Astrocyte of the cerebellum (primary cell): ENCODE data around the gene ZNF616.
A peak's percentile ranks its signal among the peaks of the same experiment; 100 is the strongest.

Experiments used
- DNase-seq: peaks from one replicate; pipeline ENCODE4 v3.0.0-alpha.2; 2011; ENCODE audit warnings: low read depth
- H3K4me3 ChIP-seq: 2 replicates; pipeline ENCODE4 v1.5.1; 2011; ENCODE audit warnings: mild to moderate bottlenecking, low read depth, low read length, moderate library complexity
- in situ Hi-C: cut with HindIII; loops from 2 replicates; pipeline ENCODE4 v1.10.0; 2017; ENCODE audit warnings: low sequenced_read_pairs
- TF ChIP-seq, protein P1 (sequence below): IDR thresholded peaks from 2 replicates; pipeline ENCODE4 v1.5.1; 2012; ENCODE audit warnings: low read length, low read depth, moderate library complexity, mild to moderate bottlenecking; ENCODE audit errors: missing control alignments

Gene ZNF616

GRCh38 chr19:52095172-52096014 is 44.3 kb downstream of the ZNF616 start, which contains the start of gene ZNF841:
TSS of gene ZNF841 (minus strand) at chr19:52095765. CDS start at chr19:52084801, 10,964 bp downstream.
- in situ Hi-C loops: no loop called here
- TF ChIP-seq, protein P1, sequence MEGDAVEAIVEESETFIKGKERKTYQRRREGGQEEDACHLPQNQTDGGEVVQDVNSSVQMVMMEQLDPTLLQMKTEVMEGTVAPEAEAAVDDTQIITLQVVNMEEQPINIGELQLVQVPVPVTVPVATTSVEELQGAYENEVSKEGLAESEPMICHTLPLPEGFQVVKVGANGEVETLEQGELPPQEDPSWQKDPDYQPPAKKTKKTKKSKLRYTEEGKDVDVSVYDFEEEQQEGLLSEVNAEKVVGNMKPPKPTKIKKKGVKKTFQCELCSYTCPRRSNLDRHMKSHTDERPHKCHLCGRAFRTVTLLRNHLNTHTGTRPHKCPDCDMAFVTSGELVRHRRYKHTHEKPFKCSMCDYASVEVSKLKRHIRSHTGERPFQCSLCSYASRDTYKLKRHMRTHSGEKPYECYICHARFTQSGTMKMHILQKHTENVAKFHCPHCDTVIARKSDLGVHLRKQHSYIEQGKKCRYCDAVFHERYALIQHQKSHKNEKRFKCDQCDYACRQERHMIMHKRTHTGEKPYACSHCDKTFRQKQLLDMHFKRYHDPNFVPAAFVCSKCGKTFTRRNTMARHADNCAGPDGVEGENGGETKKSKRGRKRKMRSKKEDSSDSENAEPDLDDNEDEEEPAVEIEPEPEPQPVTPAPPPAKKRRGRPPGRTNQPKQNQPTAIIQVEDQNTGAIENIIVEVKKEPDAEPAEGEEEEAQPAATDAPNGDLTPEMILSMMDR: no peak
- DNase-seq: peak; percentile 80
- peak within 1 kb of the TSS; percentile 99 for H3K4me3 ChIP-seq

GRCh38 chr19:52094526-52095130 is 45.1 kb downstream of the ZNF616 start:
- no peak for DNase-seq
- in situ Hi-C loops: no loop called here
- H3K4me3 ChIP-seq: peak overlapping the region; percentile 99
- TF ChIP-seq, protein P1: no peak

DNA sequence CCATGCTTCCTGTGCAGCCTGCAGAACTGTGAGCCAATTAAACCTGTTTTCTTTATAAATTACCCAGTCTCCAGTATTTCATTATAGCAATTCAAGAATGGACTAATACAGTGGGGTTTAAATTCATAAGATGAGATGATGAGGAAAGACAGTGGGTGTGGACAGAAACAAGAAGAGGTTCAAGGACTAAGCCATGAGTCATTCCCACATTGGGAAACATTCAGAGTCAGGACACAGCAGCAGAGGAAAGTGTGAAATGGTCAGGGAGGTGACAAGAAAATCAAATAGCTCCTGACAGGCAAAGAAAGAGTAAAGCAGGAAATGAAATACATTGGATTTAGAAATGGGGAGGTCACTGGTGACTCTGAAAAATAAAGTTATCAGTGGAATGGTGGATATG is 53.3 kb downstream of the ZNF616 start:
- no peak for DNase-seq
- no peak overlapping the region for H3K4me3 ChIP-seq
- TF ChIP-seq, protein P1: no peak
- in situ Hi-C loops: no loop called here

DNA sequence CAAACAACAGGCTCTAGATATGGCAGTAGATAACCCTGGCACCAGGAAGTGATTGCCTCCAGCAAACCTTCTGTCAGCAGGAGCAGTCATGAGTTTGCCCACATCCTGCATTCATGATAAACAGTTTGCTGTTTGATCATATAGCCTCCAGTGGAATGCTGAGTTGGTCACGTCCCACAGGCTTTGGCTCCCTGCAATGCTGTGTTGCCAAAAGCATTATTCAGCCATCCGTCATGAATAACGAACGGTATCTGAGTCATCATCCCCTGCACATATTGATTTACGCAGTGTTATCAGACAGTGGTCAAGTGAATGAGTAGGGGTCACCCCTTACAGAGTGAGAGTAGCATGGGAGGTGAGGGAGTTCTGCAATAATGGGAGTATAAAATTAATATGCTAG is 69.2 kb downstream of the ZNF616 start:
- no peak overlapping the region for H3K4me3 ChIP-seq
- in situ Hi-C loops: no loop called here
- DNase-seq: no peak
- TF ChIP-seq, protein P1: no peak

DNA sequence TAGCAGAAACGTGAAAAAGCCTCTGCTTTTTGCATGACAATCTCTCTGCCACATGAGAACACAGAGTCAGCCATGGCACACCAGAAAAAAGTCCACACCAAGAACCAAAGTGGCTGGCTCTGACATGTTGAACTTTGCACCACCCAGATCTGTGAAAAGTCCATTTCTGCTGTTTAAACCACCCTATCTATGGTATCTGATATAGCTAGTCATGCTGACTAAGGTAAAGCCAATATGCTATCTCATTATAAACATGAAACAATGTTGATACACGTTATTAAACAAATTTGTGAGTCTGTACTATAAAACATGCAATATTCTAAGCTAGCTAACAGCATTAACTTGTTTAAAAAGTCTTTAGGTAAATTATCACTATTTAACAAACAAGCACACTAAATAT is 70.1 kb downstream of the ZNF616 start:
- no peak overlapping the region for H3K4me3 ChIP-seq
- in situ Hi-C loops: no loop called here
- TF ChIP-seq, protein P1: no peak
- no peak for DNase-seq

DNA sequence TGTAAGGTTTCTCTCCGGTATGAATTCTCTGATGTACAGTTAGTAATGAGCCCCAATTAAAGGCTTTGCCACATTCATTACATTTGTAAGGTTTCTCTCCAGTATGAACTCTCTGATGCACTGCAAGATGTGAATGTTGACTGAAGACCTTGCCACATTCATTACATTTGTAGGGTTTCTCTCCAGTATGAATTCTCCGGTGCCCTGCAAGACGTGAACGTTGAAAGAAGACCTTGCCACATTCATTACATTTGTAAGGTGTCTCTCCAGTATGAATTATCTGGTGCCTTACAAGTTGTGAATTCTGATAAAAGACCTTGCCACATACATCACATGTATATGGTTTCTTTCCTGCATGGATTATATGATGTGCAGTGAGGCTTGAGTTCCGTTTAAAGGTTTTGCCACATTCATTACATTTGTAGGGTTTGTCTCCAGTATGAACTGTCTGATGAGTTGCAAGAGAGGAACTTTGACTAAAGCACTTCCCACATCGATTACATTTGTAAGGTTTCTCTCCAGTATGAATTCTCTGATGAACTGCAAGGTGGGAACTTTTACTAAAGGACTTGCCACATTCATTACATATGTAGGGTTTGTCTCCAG is 73.4 kb downstream of the ZNF616 start:
- no peak for DNase-seq
- no peak overlapping the region for H3K4me3 ChIP-seq
- TF ChIP-seq, protein P1: no peak
- in situ Hi-C loops: no loop called here
